Mucosa of gallbladder (tissue), 1 donor: ENCODE results near the gene BMERB1. TPM values are rescaled to one million over a fixed set of nuclear protein-coding genes. Genes with fewer than 3 reads are reported as not detected.
"Not testable (repeated sequence)": the region's sequence is repeated elsewhere in the genome, so short reads cannot be mapped to it uniquely, and the experiment has no call there.

Experiments used
- DNase-seq: peaks from one replicate; pipeline ENCODE4 v3.0.0-alpha.2; 2020; ENCODE audit warnings: low spot score
- total RNA-seq: library from RNA; stranded (reverse); gene quantifications from one replicate; pipeline ENCODE4 v1.2.1, GENCODE V29; 2021
- donor health status: DM: no; HTN: no; CAD: no.

BMERB1 gene
- total RNA-seq, 1 donor from 2014 or later: 67.0 TPM

DNA sequence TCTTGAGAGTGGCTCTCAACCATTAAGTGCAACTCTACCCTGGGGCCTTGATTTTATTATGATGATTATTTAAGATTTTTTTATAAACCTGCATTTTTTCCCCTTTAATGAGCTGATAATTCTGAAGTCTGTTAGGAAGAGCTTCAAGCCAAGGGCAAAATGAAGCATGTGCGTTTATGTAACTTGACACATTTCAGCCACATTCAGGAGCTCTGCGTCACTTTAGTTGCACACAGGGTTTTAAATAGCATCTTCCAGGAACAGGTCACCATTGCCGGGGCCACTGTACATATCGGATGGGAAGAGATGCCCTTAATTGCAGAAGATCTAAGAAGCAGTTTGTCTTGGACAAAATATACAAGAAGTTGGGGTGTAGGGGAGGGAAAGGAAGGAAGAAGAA lies 89.6 kb downstream of the BMERB1 start:
- DNase-seq: no peak

DNA sequence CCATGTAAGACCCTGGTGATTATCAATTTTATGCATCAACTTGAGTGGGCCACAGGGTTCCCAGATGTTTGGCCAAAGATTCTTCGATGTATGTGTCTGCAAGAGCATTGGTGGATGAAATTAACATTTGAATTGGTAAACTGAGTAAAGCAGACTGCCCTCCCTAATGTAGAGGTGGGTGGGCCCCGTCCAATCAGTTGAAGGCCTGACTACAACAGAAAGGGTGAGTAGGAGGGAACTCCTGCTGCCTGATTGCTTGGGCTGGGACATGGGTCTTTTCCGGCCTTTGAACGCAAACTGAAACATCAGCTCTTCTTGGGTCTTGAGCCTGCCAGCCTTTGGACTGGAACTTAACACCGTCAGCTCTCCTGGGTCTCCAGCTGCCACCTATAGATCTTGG lies 90.6 kb downstream of the BMERB1 start:
- no peak for DNase-seq

DNA sequence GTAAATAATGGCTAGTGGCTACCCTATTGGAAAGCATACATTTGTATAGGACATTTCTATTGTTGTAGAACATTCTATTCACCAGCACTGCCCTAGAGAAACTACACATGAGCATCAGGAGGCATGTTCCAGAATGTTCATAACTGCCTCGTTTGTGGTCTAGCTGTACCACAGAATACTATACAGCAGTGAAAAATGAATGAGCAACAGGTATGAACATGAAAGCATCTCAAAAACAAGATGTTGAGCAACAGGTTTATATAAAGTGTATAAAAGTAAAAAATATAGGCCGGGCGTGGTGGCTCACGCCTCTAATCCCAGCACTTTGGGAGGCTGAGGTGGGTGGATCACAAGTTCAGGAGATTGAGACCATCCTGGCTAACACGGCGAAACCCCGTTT lies 91.7 kb downstream of the BMERB1 start:
- DNase-seq: no peak

- no peak for DNase-seq
Measured at GRCh38 chr16:15526731-15527130, 92.3 kb downstream of the BMERB1 start.

GRCh38 chr16:15529673-15530072 lies 95.3 kb downstream of the BMERB1 start:
- no peak for DNase-seq

- no peak for DNase-seq
Measured at GRCh38 chr16:15530085-15530484, 95.7 kb downstream of the BMERB1 start.

- DNase-seq: no peak
Measured at GRCh38 chr16:15532825-15533224, 98.4 kb downstream of the BMERB1 start.

- no peak for DNase-seq
Measured at GRCh38 chr16:15533386-15533785, 99.0 kb downstream of the BMERB1 start.

GRCh38 chr16:15535772-15536171 lies 101.4 kb downstream of the BMERB1 start:
- no peak for DNase-seq

GRCh38 chr16:15536843-15537242 lies 102.5 kb downstream of the BMERB1 start:
- DNase-seq: no peak

DNA sequence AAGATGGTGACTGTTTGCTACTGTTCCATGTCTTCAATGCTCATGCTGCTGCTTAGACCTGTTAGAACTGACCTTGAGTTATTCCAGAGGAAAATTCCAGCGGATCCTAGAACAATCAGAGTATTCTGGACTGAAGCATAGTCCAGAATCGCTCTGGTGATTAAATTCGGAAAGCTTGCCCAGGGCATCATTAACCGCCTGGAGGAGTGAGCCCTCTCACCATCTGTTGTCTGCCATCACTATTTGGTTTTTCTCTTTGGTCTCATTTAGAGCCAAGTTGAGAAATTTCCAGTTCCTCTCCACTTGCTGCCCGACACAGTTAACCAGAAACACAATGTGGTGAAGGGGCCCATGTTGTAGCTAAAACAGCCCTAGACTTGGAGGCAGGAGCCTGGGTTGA lies 104.1 kb downstream of the BMERB1 start:
- no peak for DNase-seq

GRCh38 chr16:15539197-15539596 lies 104.8 kb downstream of the BMERB1 start:
- no peak for DNase-seq

- DNase-seq: no peak
Measured at GRCh38 chr16:15542261-15542660, 107.9 kb downstream of the BMERB1 start.

GRCh38 chr16:15542734-15543347 lies 108.5 kb downstream of the BMERB1 start:
- DNase-seq: no peak

- no peak for DNase-seq
Measured at GRCh38 chr16:15544405-15544804, 110.0 kb downstream of the BMERB1 start.

DNA sequence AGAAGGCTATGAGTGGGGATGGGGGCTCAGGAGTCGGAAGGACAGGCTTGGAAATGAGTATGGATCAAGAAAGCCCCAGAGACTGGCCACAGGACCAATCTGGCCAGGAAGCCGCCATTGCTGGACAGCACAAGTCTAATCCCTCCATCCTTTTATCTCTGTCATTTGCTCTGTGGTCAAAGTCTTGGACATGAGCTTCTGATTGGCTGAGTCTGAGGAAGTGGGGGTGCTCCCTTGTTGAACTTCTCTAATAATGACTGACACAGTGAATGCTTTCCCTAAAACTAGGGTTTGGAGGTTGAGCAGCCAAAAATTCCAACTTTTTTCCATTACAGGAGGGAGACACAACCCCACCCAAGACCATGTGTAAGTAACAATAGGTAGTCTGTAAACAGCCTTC lies 111.2 kb downstream of the BMERB1 start:
- no peak for DNase-seq

DNA sequence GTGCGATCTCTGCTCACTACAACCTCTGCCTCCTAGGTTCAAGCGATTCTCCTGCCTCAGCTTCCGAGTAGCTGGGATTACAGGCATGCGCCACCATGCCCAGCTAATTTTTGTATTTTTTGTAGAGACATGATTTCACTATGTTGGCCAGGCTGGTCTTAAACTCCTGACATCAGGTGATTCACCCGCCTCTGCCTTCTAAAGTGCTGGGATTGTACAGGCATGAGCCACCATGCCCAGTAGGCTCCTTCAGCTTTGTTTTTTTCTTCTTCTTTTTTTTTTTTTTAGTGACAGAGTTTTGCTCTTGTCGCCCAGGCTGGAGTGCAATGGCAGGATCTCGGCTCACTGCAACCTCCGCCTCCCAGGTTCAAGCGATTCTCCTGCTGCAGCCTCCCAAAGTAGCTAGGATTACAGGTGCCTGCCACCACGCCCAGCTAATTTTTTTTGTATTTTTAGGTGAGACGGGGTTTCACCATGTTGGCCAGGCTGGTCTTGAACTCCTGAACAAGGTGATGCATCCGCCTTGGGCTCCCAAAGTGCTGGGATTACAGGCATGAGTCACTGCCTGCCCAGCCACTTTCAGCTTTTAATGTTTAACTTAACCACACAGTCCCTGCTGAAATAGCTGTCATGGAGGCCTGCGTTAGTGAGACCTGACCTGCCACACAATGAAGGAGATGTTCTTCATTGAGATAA lies 112.8 kb downstream of the BMERB1 start:
- not testable (repeated sequence) for DNase-seq

GRCh38 chr16:15547768-15548096 lies 113.3 kb downstream of the BMERB1 start:
- DNase-seq: no peak

DNA sequence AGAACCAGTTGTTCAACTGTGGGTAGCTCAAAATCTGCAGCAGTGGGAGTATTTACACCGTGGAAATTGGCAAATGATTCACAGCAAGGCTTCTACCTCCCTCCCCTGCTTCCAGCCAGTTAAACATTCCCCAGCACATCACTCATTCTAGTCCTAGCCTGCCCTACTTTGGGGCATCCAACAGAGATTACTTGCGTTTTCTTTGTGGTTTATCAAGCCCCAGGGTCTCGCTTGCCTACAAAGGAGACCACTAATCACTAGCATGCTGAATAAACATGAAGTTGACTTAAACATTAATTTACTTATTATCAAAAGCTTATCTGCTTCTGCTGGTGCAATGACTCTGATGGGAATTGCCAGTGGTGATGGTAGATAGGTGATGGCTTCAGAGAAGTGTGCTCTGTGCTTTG lies 114.1 kb downstream of the BMERB1 start:
- DNase-seq: no peak

DNA sequence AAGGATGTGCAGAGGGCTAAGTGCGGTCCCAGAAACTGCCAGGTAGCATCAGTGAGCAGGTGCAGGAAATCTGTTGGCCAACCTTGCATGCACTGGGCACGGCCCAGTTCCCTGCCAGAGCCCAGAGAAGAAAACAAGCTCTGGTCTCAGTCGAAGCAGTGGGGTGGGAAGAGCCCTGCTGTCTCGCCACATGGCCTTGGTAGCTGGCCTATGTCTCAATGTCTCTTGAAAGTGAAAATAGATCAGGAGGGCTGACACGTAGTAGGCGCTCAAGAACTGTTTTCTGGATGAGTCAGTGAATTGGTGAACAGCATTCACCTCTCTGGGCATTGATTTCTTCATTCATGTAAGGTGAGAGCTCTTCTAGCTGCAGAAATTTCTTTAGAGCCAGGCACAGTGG lies 118.1 kb downstream of the BMERB1 start:
- DNase-seq: no peak

DNA sequence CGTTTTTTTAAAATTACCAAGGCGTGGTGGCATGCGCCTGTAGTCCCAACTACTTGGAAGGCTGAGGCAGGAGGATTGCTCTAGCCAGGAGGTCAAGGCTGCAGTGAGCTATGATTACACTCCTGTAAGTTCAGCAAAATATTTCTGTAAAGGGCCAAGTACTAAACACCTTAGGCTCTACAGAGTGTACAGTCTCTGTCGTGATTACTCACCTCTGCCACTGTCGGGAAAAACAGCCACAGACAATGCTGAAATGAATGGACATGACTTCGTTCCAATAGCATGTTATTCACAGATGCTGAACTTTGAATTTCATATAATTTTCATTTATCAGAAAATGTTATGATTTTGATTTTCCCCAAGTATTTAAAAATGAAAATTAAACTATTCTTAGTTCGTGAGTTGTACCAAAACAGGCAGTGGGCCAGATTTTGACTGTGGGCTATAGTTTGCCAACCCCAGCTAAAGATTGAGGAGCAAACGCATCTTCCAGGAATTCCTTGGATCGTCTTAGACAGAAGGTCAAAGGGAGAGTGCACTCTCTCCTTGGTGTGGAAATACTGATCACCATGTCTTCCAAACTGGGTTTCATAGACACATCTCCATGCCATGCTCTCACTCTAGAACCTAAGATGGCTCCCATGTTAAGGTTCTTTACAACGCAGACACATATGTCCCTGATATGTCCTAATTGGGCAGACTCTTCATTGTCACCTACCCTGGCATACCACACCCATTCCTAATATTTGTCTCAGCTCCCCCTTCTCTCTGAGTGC lies 119.1 kb downstream of the BMERB1 start:
- no peak for DNase-seq

DNA sequence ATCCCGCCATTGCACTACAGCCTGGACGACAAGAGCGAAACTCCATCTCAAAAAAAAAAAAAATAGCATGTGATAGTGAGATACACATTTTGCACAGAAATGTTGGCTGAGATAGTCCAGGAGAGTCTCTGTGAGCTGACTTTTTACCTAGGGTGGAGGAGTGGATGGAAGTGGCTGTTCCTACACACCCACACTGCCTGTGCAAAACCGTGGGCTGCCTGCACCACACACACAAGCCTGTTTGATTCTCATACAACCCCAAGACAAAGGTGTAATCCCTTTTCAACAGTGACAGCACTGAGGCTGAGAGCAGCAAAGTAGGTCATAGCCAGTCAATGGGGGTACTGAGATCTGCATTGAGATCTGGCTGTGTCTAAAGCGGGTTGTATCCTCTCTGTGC lies 121.7 kb downstream of the BMERB1 start:
- no peak for DNase-seq

DNA sequence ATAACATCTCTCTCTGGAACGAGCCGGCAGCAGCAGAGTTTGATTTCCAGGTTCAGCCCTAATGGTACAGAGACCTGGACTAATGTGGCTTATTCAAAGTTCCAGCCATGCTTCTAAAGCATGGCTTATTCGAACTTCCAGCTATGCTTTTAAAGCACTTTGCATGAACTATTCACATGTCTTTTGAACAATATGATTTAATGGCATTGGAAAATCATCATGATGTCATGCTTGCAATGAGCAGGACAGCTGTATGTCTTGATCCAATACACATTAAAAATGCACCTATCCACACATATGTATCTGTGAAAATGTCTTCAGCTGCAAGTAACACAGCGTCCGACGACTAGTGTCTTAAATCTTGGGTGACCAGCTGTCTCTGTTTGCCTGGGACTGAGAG lies 122.9 kb downstream of the BMERB1 start:
- DNase-seq: no peak
